NT2/D1 (cell line): Measurements from ENCODE around the gene SNX11.

Source experiments
- SUZ12 ChIP-seq: IDR thresholded peaks from 2 replicates; pipeline ENCODE4 v1.6.1; 2011; ENCODE audit not compliant: insufficient read length, insufficient read depth; ENCODE audit errors: extremely low read depth
- YY1 ChIP-seq: IDR thresholded peaks from 2 replicates; pipeline ENCODE4 v1.6.1; 2011; ENCODE audit not compliant: insufficient read length, insufficient read depth

GRCh38 chr17:48064638-48065037 lies 42.9 kb upstream of the SNX11 start:
- TF ChIP-seq YY1 (no peak), SUZ12 (no peak)
